ENCODE data around the gene DLG2. TPM values are rescaled to one million over a fixed set of nuclear protein-coding genes. Genes with fewer than 3 reads are reported as not detected.

DLG2 gene
- total RNA-seq, 1 experiment from 2014 or later: 17.5 TPM

GRCh38 chr11:85406841-85407240, 220.3 kb downstream of the DLG2 start (continued):
- TF ChIP-seq AFF4 (CRISPR knock-in tag; IDR thresholded peaks at IDR 0.05; ENCODE audit: borderline replicate concordance) (no peak), TEAD4 (CRISPR knock-in tag; IDR thresholded peaks at IDR 0.05) (no peak)

GRCh38 chr11:85406316-85406715, 220.8 kb downstream of the DLG2 start:
- ATAC-seq: no peak
- POLR2A ChIA-PET: no interaction called here
- peaks cover 5% of the 10 kb centered on the region; the same call in 1 of the 2 replicates for H3K36me3 Mint-ChIP-seq
- no peak overlapping the region for H3K4me3 Mint-ChIP-seq
- no peaks in the 10 kb centered on the region for H3K4me1 Mint-ChIP-seq
- peaks cover 18% of the 10 kb centered on the region for H3K9me3 Mint-ChIP-seq
- no peak for DNase-seq (ENCODE audit: low spot score)
- H3K27me3 Mint-ChIP-seq (ENCODE audit: low read depth): no peaks in the 10 kb centered on the region
- CTCF ChIA-PET: no interaction called here
- no peak overlapping the region for H3K27ac Mint-ChIP-seq
- TF ChIP-seq E2F4 (CRISPR knock-in tag; IDR thresholded peaks at IDR 0.05; ENCODE audit: borderline replicate concordance, low read depth) (no peak), SMAD3 (CRISPR knock-in tag; IDR thresholded peaks at IDR 0.05; ENCODE audit: borderline replicate concordance) (no peak), SP1 (CRISPR knock-in tag; conservative IDR thresholded peaks at IDR 0.05) (no peak), E2F1 (CRISPR knock-in tag; IDR thresholded peaks at IDR 0.05) (no peak), FOXJ3 (CRISPR knock-in tag; IDR thresholded peaks at IDR 0.05; ENCODE audit: borderline replicate concordance) (no peak), ATF6 (CRISPR knock-in tag; IDR thresholded peaks at IDR 0.05) (no peak), TCF7 (CRISPR knock-in tag; IDR thresholded peaks at IDR 0.05; ENCODE audit: low read depth) (no peak), ZNF416 (CRISPR knock-in tag; IDR thresholded peaks at IDR 0.05) (no peak), PRDM15 (CRISPR knock-in tag; IDR thresholded peaks at IDR 0.05) (no peak), FOXK1 (CRISPR knock-in tag; IDR thresholded peaks at IDR 0.05) (no peak), ZBTB43 (CRISPR knock-in tag; IDR thresholded peaks at IDR 0.05) (no peak), ZNF232 (CRISPR knock-in tag; IDR thresholded peaks at IDR 0.05) (no peak), MAX (CRISPR knock-in tag; IDR thresholded peaks at IDR 0.05) (no peak), ATF2 (CRISPR knock-in tag; IDR thresholded peaks at IDR 0.05; ENCODE audit: borderline replicate concordance, low read depth) (no peak), ZNF512 (CRISPR knock-in tag; IDR thresholded peaks at IDR 0.05; ENCODE audit: borderline replicate concordance) (no peak), ZNF671 (CRISPR knock-in tag; IDR thresholded peaks at IDR 0.05) (no peak)

Measured in WTC11 (cell line).